Measurements from ENCODE around the gene IMMP2L.
"Not testable (repeated sequence)": the region's sequence is repeated elsewhere in the genome, so short reads cannot be mapped to it uniquely, and the experiment has no call there.

- TF ChIP-seq CTCF (conservative IDR thresholded peaks at IDR 0.05); ZFX (IDR thresholded peaks at IDR 0.05): not testable (repeated sequence)
Measured at GRCh38 chr7:111288441-111288840, 273.9 kb downstream of the IMMP2L start.

All from C4-2B (cell line).